GM12891 (cell line): ENCODE measurements around the gene NUDT14.

Experiments
- POLR2A ChIP-seq: IDR thresholded peaks from 2 replicates; pipeline ENCODE4 v1.6.1; 2011; ENCODE audit warnings: low read depth, low read length, control low read depth
- POLR2AphosphoS5 ChIP-seq: IDR thresholded peaks from 2 replicates; pipeline ENCODE4 v1.6.1; 2011; ENCODE audit warnings: low read depth, low read length, control low read depth
- TAF1 ChIP-seq: IDR thresholded peaks from 2 replicates; pipeline ENCODE4 v1.6.1; 2011; ENCODE audit warnings: low read depth, low read length, control low read depth

GRCh38 chr14:105203701-105204100, 22.6 kb upstream of the NUDT14 start:
- no peak for TF ChIP-seq POLR2A
- TF ChIP-seq TAF1: no peak
- no peak for TF ChIP-seq POLR2AphosphoS5
